Panc1 (cell line): ENCODE measurements around the gene USP33. TPM values are rescaled to one million over a fixed set of nuclear protein-coding genes. Genes with fewer than 3 reads are reported as not detected.
"Not testable (repeated sequence)": the region's sequence is repeated elsewhere in the genome, so short reads cannot be mapped to it uniquely, and the experiment has no call there.

Source experiments
- ATAC-seq: fragments of 200-7000 bp; cut with Tn5 transposase; 2 replicates; pipeline ENCODE4 v1.9.1; 2020; ENCODE audit warnings: mild to moderate bottlenecking, moderate library complexity
- BruUV-seq: library from RNA; stranded (reverse); fragments of 400-500 nt; replicated peaks from 2 replicates; lab custom pipeline; 2021; lab: Mats Ljungman, UMichigan
- CTCF ChIA-PET: fragments of 300-600 bp; sonication (Branson Sonifier 250); formaldehyde crosslinking; loops from one replicate; lab custom pipeline; 2022; ENCODE audit warnings: antibody characterized with exemption; lab: Charles Lee
- POLR2A ChIA-PET: fragments of 300-600 bp; sonication (Branson Sonifier 250); formaldehyde crosslinking; loops from one replicate; lab custom pipeline; 2022; ENCODE audit warnings: antibody characterized with exemption; lab: Charles Lee
- DNase-seq: peaks from one replicate; pipeline ENCODE4 v3.0.0-alpha.2; 2010; ENCODE audit warnings: low read depth, low spot score
- H3K27ac ChIP-seq: 2 replicates; pipeline ENCODE4 v1.5.1; 2011; ENCODE audit warnings: mild to moderate bottlenecking, low read length, inconsistent platforms
- H3K27me3 ChIP-seq: fragments of 200-500 bp; sonication (Bioruptor generic); 2 replicates; pipeline ENCODE4 v1.6.0; 2014; ENCODE audit warnings: low read length, inconsistent platforms; ENCODE audit not compliant: control insufficient read depth, insufficient read depth
- H3K36me3 ChIP-seq: fragments of 200-500 bp; sonication (Bioruptor generic); 2 replicates; pipeline ENCODE4 v1.5.1; 2014; ENCODE audit warnings: inconsistent platforms, mild to moderate bottlenecking, low read length, moderate library complexity; ENCODE audit not compliant: control insufficient read depth, insufficient read depth
- H3K4me1 ChIP-seq: 2 replicates; pipeline ENCODE4 v1.5.1; 2011; ENCODE audit warnings: inconsistent platforms, mild to moderate bottlenecking, low read length, moderate library complexity; ENCODE audit not compliant: control insufficient read depth, insufficient read depth
- H3K4me3 ChIP-seq, 2 experiments: 2 replicates each; pipeline ENCODE4 v1.5.1; 2011 to 2012; ENCODE audit warnings: low read depth in 2 of 2, low read length in 2 of 2, mild to moderate bottlenecking in 2 of 2, inconsistent platforms in 1 of 2, moderate library complexity in 1 of 2
- H3K9me3 ChIP-seq: fragments of 200-500 bp; sonication (Bioruptor generic); 2 replicates; pipeline ENCODE4 v1.5.1; 2014; ENCODE audit warnings: low read depth, mild to moderate bottlenecking, inconsistent platforms, low read length, moderate library complexity; ENCODE audit not compliant: control insufficient read depth, insufficient read depth
- POLR2AphosphoS5 ChIP-seq: IDR thresholded peaks from 2 replicates; pipeline ENCODE4 v1.6.1; 2012; ENCODE audit warnings: mild to moderate bottlenecking, low read depth, low read length, moderate library complexity
- SIN3A ChIP-seq: IDR thresholded peaks from 2 replicates; pipeline ENCODE4 v1.6.1; 2012; ENCODE audit warnings: low read depth, mild to moderate bottlenecking, low read length, moderate library complexity, borderline replicate concordance; ENCODE audit not compliant: insufficient read depth
- TCF7L2 ChIP-seq: IDR thresholded peaks from 2 replicates; pipeline ENCODE4 v1.6.1; 2011; ENCODE audit warnings: mild to moderate bottlenecking, low read depth, low read length, inconsistent platforms
- in situ Hi-C: cut with HindIII; loops from 2 replicates; pipeline ENCODE4 v1.10.0; 2016; ENCODE audit warnings: low sequenced_read_pairs, low pct_unique_long_range_greater_than_20kb
- intact Hi-C: fragments of 100-400 bp; cut with micrococcal nuclease; formaldehyde crosslinking; loops from one replicate; pipeline ENCODE4 v1.10.0; 2022; ENCODE audit not compliant: unreplicated experiment
- total RNA-seq: library from RNA; stranded (reverse); gene quantifications from one replicate; pipeline ENCODE4 v1.2.1, GENCODE V29; 2021; ENCODE audit not compliant: unreplicated experiment
- TF ChIP-seq, protein P1 (sequence below): fragments of 450-650 bp; IDR thresholded peaks from 2 replicates; pipeline ENCODE4 v1.5.1; 2017; ENCODE audit warnings: mild to moderate bottlenecking
- TF ChIP-seq, protein P2 (sequence below), 2 experiments: IDR thresholded peaks; 2 replicates each; pipeline ENCODE4 v1.6.1; 2011 to 2012; ENCODE audit warnings: low read depth in 2 of 2, control low read depth in 1 of 2, low read length in 1 of 2, mild to moderate bottlenecking in 1 of 2, moderate library complexity in 1 of 2; ENCODE audit not compliant: insufficient read depth in 1 of 2

Gene USP33
- total RNA-seq, 1 experiment from 2014 or later = 52.2 TPM

DNA sequence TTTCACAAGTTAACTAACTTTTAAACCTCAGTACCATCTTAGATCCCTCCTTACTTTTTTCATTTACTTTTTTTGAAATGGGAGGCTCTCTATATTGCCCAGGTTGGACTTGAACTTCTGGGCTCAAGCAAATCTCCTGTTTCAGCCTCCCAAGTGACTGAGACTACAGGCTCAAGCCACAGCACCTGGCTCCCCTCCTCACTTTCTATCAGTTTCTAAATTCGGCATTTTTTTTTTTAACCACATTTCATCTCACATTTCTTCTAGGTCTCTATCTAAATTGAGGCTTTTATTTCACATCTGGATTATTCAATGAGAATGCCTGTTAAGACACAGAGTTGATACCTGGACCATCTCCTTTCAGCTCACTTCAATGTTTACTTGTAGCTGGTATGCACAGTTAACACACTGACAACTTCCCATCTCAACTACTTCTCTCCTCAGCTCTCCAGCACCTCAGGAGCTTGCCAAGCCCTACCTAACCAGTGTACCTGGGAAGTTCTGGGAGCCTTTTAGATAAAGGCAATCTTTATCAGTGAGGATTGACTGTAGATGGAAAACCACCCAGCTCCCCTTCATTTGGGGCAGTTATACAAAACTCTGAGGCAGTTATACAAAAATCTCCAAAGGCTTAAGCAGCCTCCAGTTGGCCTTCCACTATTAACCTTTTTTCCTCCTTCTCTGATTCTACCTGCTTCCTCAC, 3.4 kb downstream of the USP33 start:
- no peaks in the 10 kb centered on the region for H3K36me3 ChIP-seq
- no peak for ATAC-seq
- ChIA-PET POLR2A (no interaction called here), CTCF (interaction anchor here (0.7 kb wide), 1 partner anchor 423 kb away, joined by 3 read pairs; no protein-coding TSS in a partner anchor)
- H3K4me3 ChIP-seq = no peak overlapping the region
- peaks cover 11% of the 10 kb centered on the region; the same call in 1 of the 2 replicates for H3K4me1 ChIP-seq
- H3K27ac ChIP-seq = no peak overlapping the region
- in situ Hi-C loops (no loop called here), intact Hi-C loops (no loop called here)
- no peaks in the 10 kb centered on the region for H3K9me3 ChIP-seq
- TF ChIP-seq POLR2AphosphoS5 = no peak
- TF ChIP-seq, protein P1, sequence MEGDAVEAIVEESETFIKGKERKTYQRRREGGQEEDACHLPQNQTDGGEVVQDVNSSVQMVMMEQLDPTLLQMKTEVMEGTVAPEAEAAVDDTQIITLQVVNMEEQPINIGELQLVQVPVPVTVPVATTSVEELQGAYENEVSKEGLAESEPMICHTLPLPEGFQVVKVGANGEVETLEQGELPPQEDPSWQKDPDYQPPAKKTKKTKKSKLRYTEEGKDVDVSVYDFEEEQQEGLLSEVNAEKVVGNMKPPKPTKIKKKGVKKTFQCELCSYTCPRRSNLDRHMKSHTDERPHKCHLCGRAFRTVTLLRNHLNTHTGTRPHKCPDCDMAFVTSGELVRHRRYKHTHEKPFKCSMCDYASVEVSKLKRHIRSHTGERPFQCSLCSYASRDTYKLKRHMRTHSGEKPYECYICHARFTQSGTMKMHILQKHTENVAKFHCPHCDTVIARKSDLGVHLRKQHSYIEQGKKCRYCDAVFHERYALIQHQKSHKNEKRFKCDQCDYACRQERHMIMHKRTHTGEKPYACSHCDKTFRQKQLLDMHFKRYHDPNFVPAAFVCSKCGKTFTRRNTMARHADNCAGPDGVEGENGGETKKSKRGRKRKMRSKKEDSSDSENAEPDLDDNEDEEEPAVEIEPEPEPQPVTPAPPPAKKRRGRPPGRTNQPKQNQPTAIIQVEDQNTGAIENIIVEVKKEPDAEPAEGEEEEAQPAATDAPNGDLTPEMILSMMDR = no peak
- TF ChIP-seq, protein P2, sequence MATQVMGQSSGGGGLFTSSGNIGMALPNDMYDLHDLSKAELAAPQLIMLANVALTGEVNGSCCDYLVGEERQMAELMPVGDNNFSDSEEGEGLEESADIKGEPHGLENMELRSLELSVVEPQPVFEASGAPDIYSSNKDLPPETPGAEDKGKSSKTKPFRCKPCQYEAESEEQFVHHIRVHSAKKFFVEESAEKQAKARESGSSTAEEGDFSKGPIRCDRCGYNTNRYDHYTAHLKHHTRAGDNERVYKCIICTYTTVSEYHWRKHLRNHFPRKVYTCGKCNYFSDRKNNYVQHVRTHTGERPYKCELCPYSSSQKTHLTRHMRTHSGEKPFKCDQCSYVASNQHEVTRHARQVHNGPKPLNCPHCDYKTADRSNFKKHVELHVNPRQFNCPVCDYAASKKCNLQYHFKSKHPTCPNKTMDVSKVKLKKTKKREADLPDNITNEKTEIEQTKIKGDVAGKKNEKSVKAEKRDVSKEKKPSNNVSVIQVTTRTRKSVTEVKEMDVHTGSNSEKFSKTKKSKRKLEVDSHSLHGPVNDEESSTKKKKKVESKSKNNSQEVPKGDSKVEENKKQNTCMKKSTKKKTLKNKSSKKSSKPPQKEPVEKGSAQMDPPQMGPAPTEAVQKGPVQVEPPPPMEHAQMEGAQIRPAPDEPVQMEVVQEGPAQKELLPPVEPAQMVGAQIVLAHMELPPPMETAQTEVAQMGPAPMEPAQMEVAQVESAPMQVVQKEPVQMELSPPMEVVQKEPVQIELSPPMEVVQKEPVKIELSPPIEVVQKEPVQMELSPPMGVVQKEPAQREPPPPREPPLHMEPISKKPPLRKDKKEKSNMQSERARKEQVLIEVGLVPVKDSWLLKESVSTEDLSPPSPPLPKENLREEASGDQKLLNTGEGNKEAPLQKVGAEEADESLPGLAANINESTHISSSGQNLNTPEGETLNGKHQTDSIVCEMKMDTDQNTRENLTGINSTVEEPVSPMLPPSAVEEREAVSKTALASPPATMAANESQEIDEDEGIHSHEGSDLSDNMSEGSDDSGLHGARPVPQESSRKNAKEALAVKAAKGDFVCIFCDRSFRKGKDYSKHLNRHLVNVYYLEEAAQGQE (IDR thresholded peaks at IDR 0.05; ENCODE audit: insufficient read depth in 1 of 2, low read depth in 2 of 2, low read length in 1 of 2) = no peak
- TF ChIP-seq TCF7L2 = no peak
- TF ChIP-seq SIN3A = no peak
- BruUV-seq = no TSS peak
- H3K27me3 ChIP-seq = no peaks in the 10 kb centered on the region
- DNase-seq = no peak

- H3K4me1 ChIP-seq, CTCF ChIA-PET, H3K27ac ChIP-seq, ATAC-seq, DNase-seq, POLR2A ChIA-PET, H3K9me3 ChIP-seq, H3K4me3 ChIP-seq, BruUV-seq, H3K36me3 ChIP-seq, in situ Hi-C loops, H3K27me3 ChIP-seq, intact Hi-C loops: not testable (repeated sequence)
Observed at GRCh38 chr1:77749489-77749888, 10.2 kb downstream of the USP33 start.

GRCh38 chr1:77744576-77744975, 15.1 kb downstream of the USP33 start:
- H3K4me1 ChIP-seq = no peaks in the 10 kb centered on the region
- DNase-seq = no peak
- in situ Hi-C loops (no loop called here), intact Hi-C loops (no loop called here)
- H3K27me3 ChIP-seq = no peaks in the 10 kb centered on the region
- no peaks in the 10 kb centered on the region for H3K9me3 ChIP-seq
- BruUV-seq = no TSS peak
- H3K4me3 ChIP-seq = no peak overlapping the region
- TF ChIP-seq, protein P1 = no peak
- TF ChIP-seq SIN3A = no peak
- no peak for TF ChIP-seq POLR2AphosphoS5
- TF ChIP-seq, protein P2 (IDR thresholded peaks at IDR 0.05; ENCODE audit: insufficient read depth in 1 of 2, low read depth in 2 of 2, low read length in 1 of 2) = no peak
- TF ChIP-seq TCF7L2 = no peak
- CTCF ChIA-PET = interaction anchor here (0.6 kb wide), 1 partner anchor 35 kb away, joined by 14 read pairs; the partner anchor contains the start of gene MIGA1
- H3K27ac ChIP-seq = no peak overlapping the region
- POLR2A ChIA-PET = interaction anchor here (0.6 kb wide), 1 partner anchor 43 kb away, joined by 5 read pairs; no protein-coding TSS in a partner anchor
- peaks cover 2% of the 10 kb centered on the region for H3K36me3 ChIP-seq
- no peak for ATAC-seq
